GM23338 (cell line): ENCODE results near the gene RPIA.

Experiments
- CTCF ChIP-seq, 2 experiments: fragments of 200-600 bp in 1 of 2; sonication (generic) in 1 of 2; conservative IDR thresholded peaks; 2 replicates each; pipeline versions ENCODE4 v1.5.1 to v1.6.1; 2016 to 2017; ENCODE audit warnings: antibody characterized with exemption in 2 of 2, low read depth in 2 of 2, mild to moderate bottlenecking in 2 of 2, moderate library complexity in 1 of 2
- EZH2 ChIP-seq: fragments of 200-600 bp; sonication (generic); IDR thresholded peaks from one replicate; pipeline ENCODE4 v1.8.0; 2017; ENCODE audit warnings: antibody characterized with exemption, mild to moderate bottlenecking, low read depth; ENCODE audit not compliant: unreplicated experiment
- EZH2phosphoT487 ChIP-seq: fragments of 200-600 bp; sonication (generic); IDR thresholded peaks from one replicate; pipeline ENCODE4 v1.8.1; 2018; ENCODE audit warnings: antibody characterized with exemption; ENCODE audit not compliant: unreplicated experiment
- POLR2AphosphoS5 ChIP-seq: IDR thresholded peaks from 2 replicates; pipeline ENCODE4 v1.6.1; 2016; ENCODE audit warnings: antibody characterized with exemption, low read depth
- REST ChIP-seq: IDR thresholded peaks from one replicate; pipeline ENCODE4 v1.6.1; 2018; ENCODE audit warnings: antibody characterized with exemption; ENCODE audit not compliant: unreplicated experiment
- STAT1 ChIP-seq: IDR thresholded peaks from one replicate; pipeline ENCODE4 v1.6.1; 2016; ENCODE audit warnings: antibody characterized with exemption; ENCODE audit not compliant: unreplicated experiment
- ZNF114 ChIP-seq: fragments of 250-450 bp; sonication (Bioruptor Pico); IDR thresholded peaks from 2 replicates; pipeline ENCODE4 v1.5.0; 2020; ENCODE audit warnings: mild to moderate bottlenecking, moderate library complexity
- ZNF331 ChIP-seq: fragments of 250-450 bp; sonication (Bioruptor Pico); IDR thresholded peaks from 2 replicates; pipeline ENCODE4 v1.5.0; 2020; ENCODE audit warnings: low read depth, mild to moderate bottlenecking, moderate library complexity

- TF ChIP-seq CTCF (conservative IDR thresholded peaks at IDR 0.05; ENCODE audit: low read depth in 2 of 2), result no peak
- no peak for TF ChIP-seq EZH2phosphoT487
- TF ChIP-seq POLR2AphosphoS5, result no peak
- no peak for TF ChIP-seq REST
- no peak for TF ChIP-seq STAT1
- TF ChIP-seq EZH2, result no peak
- no peak for TF ChIP-seq ZNF114 (CRISPR knock-in tag)
- TF ChIP-seq ZNF331, result no peak
Measured at GRCh38 chr2:88754585-88755320, 63.3 kb downstream of the RPIA start.
